K562 (cell line): ENCODE data around the gene BID. TPM values are rescaled to one million over a fixed set of nuclear protein-coding genes. Genes with fewer than 3 reads are reported as not detected.

ENCODE experiments used
- ATF3 ChIP-seq, 2 experiments: fragments of 450-650 bp in 1 of 2; sonication (generic) in 1 of 2; formaldehyde crosslinking in 1 of 2; IDR thresholded peaks in 1 of 2; conservative IDR thresholded peaks in 1 of 2; 2 replicates each; pipeline versions ENCODE4 v1.6.1 to v1.8.1; 2016 to 2023; ENCODE audit warnings: mild to moderate bottlenecking in 2 of 2, moderate library complexity in 2 of 2, inconsistent platforms in 1 of 2, missing genetic modification reagents in 1 of 2
- ATF4 ChIP-seq: fragments of 450-650 bp; formaldehyde crosslinking; IDR thresholded peaks from 2 replicates; pipeline ENCODE4 v1.4.0; 2022; ENCODE audit warnings: mild to moderate bottlenecking, moderate library complexity
- DLX4 ChIP-seq: fragments of 250-450 bp; sonication (Bioruptor Pico); IDR thresholded peaks from 2 replicates; pipeline ENCODE4 v1.6.1; 2021; ENCODE audit warnings: mild to moderate bottlenecking
- E2F4 ChIP-seq: sonication (generic); formaldehyde crosslinking; IDR thresholded peaks from 2 replicates; pipeline ENCODE4 v1.8.0; 2022; ENCODE audit warnings: mild to moderate bottlenecking, low read depth, missing genetic modification reagents
- EGR1 ChIP-seq: fragments of 450-650 bp; conservative IDR thresholded peaks from 2 replicates; pipeline ENCODE4 v1.6.1; 2017; ENCODE audit warnings: mild to moderate bottlenecking
- ELF1 ChIP-seq: fragments of 200-800 bp; sonication (Bioruptor generic); IDR thresholded peaks from 2 replicates; pipeline ENCODE4 v1.6.1; 2016; ENCODE audit warnings: missing genetic modification characterization, missing compliant biosample characterization
- ETV5 ChIP-seq: sonication (generic); formaldehyde crosslinking; IDR thresholded peaks from 2 replicates; pipeline ENCODE4 v1.4.0; 2020; ENCODE audit warnings: low read depth, mild to moderate bottlenecking, missing genetic modification reagents
- HCFC1 ChIP-seq: IDR thresholded peaks from 2 replicates; pipeline ENCODE4 v1.6.1; 2012; ENCODE audit warnings: low read depth, low read length, improper control_type of control experiment
- HDAC6 ChIP-seq: IDR thresholded peaks from 2 replicates; pipeline ENCODE4 v1.6.1; 2012; ENCODE audit warnings: low read depth, mild to moderate bottlenecking, control low read depth, inconsistent platforms, low read length, moderate library complexity
- ID3 ChIP-seq, 2 experiments: fragments of 250-450 bp in 1 of 2; fragments of 450-650 bp in 1 of 2; sonication (Bioruptor Pico) in 1 of 2; IDR thresholded peaks; 2 replicates each; pipeline versions ENCODE4 v1.6.1 to v1.8.0; 2016 to 2021; ENCODE audit warnings: mild to moderate bottlenecking in 2 of 2, moderate library complexity in 2 of 2, missing compliant biosample characterization in 1 of 2, missing genetic modification characterization in 1 of 2
- MTA1 ChIP-seq: fragments of 450-650 bp; IDR thresholded peaks from 2 replicates; pipeline ENCODE4 v1.6.1; 2017; ENCODE audit warnings: borderline replicate concordance
- NFXL1 ChIP-seq: fragments of 450-650 bp; formaldehyde crosslinking; IDR thresholded peaks from 2 replicates; pipeline ENCODE4 v1.4.0; 2021; ENCODE audit warnings: mild to moderate bottlenecking
- NKRF ChIP-seq: fragments of 450-650 bp; IDR thresholded peaks from 2 replicates; pipeline ENCODE4 v1.6.1; 2016; ENCODE audit warnings: borderline replicate concordance
- RB1 ChIP-seq: fragments of 450-650 bp; IDR thresholded peaks from 2 replicates; pipeline ENCODE4 v1.6.1; 2017; ENCODE audit warnings: low read depth, mild to moderate bottlenecking
- RBFOX2 ChIP-seq: fragments of 200-400 bp; formaldehyde crosslinking; IDR thresholded peaks from 2 replicates; pipeline ENCODE4 v1.6.1; 2017; ENCODE audit warnings: low read depth, mild to moderate bottlenecking, low read length, moderate library complexity
- RCOR1 ChIP-seq, 2 experiments: IDR thresholded peaks; 2 replicates each; pipeline ENCODE4 v1.6.1; 2012; ENCODE audit warnings: low read depth in 2 of 2, low read length in 2 of 2, borderline replicate concordance in 1 of 2, improper control_type of control experiment in 1 of 2
- SPI1 ChIP-seq: IDR thresholded peaks from 2 replicates; pipeline ENCODE4 v1.6.1; 2011; ENCODE audit warnings: low read depth, low read length, control low read depth, borderline replicate concordance
- XRCC4 ChIP-seq: IDR thresholded peaks from one replicate; pipeline ENCODE4 v1.6.1; 2011; ENCODE audit not compliant: insufficient read depth, insufficient read length; ENCODE audit errors: extremely low read depth
- ZBTB1 ChIP-seq: sonication (generic); formaldehyde crosslinking; IDR thresholded peaks from 2 replicates; pipeline ENCODE4 v1.8.1; 2023; ENCODE audit warnings: missing genetic modification reagents, low read depth, mild to moderate bottlenecking, borderline replicate concordance
- ZFP30 ChIP-seq: fragments of 250-450 bp; sonication (Bioruptor Pico); IDR thresholded peaks from 2 replicates; pipeline ENCODE4 v1.8.0; 2022; ENCODE audit warnings: moderate library complexity, mild to moderate bottlenecking, inconsistent platforms, borderline replicate concordance
- ZNF830 ChIP-seq: fragments of 250-450 bp; sonication (Bioruptor Pico); IDR thresholded peaks from 2 replicates; pipeline ENCODE4 v1.5.0; 2021; ENCODE audit warnings: mild to moderate bottlenecking
- polyA plus RNA-seq, 8 experiments: library from polyadenylated mRNA; depleted of rRNA in 4 of 8; stranded (reverse) in 5 of 8; unstranded in 3 of 8; fragments of >200 nt; fragmentation: Nextera tagmentation in 2 of 8; fragmentation: Illumina TruSeq in 1 of 8; extraction: Ambion mirVana in 2 of 8; extraction: Trizol in 1 of 8; gene quantifications; 2 replicates each; pipeline versions ENCODE4 v1.2.1 to v1.2.3, GENCODE V29; 2011 to 2014; ENCODE audit warnings: inconsistent platforms in 1 of 8, missing spikeins in 1 of 8
- total RNA-seq, 7 experiments: library from RNA; depleted of rRNA in 6 of 7; stranded (reverse); fragments of >200 nt in 6 of 7; fragmentation: Illumina TruSeq in 2 of 7; extraction: Trizol in 2 of 7; gene quantifications; 2 replicates each; pipeline versions ENCODE4 v1.2.1 to v1.2.3, GENCODE V29; 2011 to 2021; ENCODE audit warnings: low replicate concordance in 1 of 7

BID gene
- total and polyA plus RNA-seq, 9 of the 15 experiments (the other 6 are each of a cell fraction or from before 2014, with no cell fraction given): 5.2 to 209 (median 63.7) TPM

- TF ChIP-seq ZBTB1 (no peak), HDAC6 (no peak), RBFOX2 (peak; percentile 28; the same call in 1 of the 2 replicates), SPI1 (0 out of 2 replicates have a peak, but pooled peaks have one; percentile 42), NFXL1 (CRISPR knock-in tag) (no peak), ZNF830 (no peak), E2F4 (CRISPR knock-in tag) (no peak), XRCC4 (no peak), DLX4 (no peak), ZFP30 (CRISPR knock-in tag) (no peak), ID3 (CRISPR knock-in tag; IDR thresholded peaks at IDR 0.05) (no peak), ID3 (tag; IDR thresholded peaks at IDR 0.05) (no peak), ELF1 (tag) (peak; percentile 57; the same call in 1 of the 2 replicates), RB1 (no peak), RCOR1 (IDR thresholded peaks at IDR 0.05; ENCODE audit: borderline replicate concordance in 1 of 2, low read depth in 2 of 2, low read length in 2 of 2) (0 out of 4 replicates have a peak, but pooled peaks of 1 of the 2 experiments have one; percentile 21), ETV5 (CRISPR knock-in tag) (peak; percentile 52; the same call in 1 of the 2 replicates), ATF4 (CRISPR knock-in tag) (no peak), NKRF (no peak), ATF3 (IDR thresholded peaks at IDR 0.05) (no peak), ATF3 (CRISPR knock-in tag; conservative IDR thresholded peaks at IDR 0.05) (no peak), HCFC1 (no peak), MTA1 (no peak), EGR1 (peak; percentile 80)
Observed at GRCh38 chr22:17777005-17777716, 2.9 kb upstream of the BID start (continued).
